WTC11 (cell line): Measurements from ENCODE around the gene RYR3. TPM values are rescaled to one million over a fixed set of nuclear protein-coding genes. Genes with fewer than 3 reads are reported as not detected.

Experiments used
- ATAC-seq: fragments of 200-7000 bp; cut with Tn5 transposase; 2 replicates; pipeline ENCODE4 v1.10.0; 2021; ENCODE audit warnings: mild to moderate bottlenecking, moderate library complexity
- CTCF ChIA-PET: fragments of 300-600 bp; sonication (Branson Sonifier 250); formaldehyde crosslinking; loops from one replicate; lab custom pipeline; 2021; ENCODE audit warnings: antibody characterized with exemption; lab: Charles Lee
- POLR2A ChIA-PET: fragments of 350-600 bp; sonication (Branson Sonifier 250); formaldehyde crosslinking; loops from one replicate; lab custom pipeline; 2021; ENCODE audit warnings: antibody characterized with exemption; lab: Charles Lee
- DNase-seq: peaks from one replicate; pipeline ENCODE4 v3.0.0; 2021; ENCODE audit warnings: low spot score
- H3K27ac Mint-ChIP-seq: 2 replicates; pipeline ENCODE4 v1.8.0; 2021; ENCODE audit warnings: mixed read lengths
- H3K27me3 Mint-ChIP-seq: 2 replicates; pipeline ENCODE4 v1.8.0; 2021; ENCODE audit warnings: low read depth, mild to moderate bottlenecking, moderate library complexity, mixed read lengths
- H3K36me3 Mint-ChIP-seq: 2 replicates; pipeline ENCODE4 v1.8.0; 2021; ENCODE audit warnings: mixed read lengths
- H3K4me1 Mint-ChIP-seq: 2 replicates; pipeline ENCODE4 v1.8.0; 2022; ENCODE audit warnings: mixed read lengths
- H3K4me3 Mint-ChIP-seq: 2 replicates; pipeline ENCODE4 v1.8.0; 2021; ENCODE audit warnings: mild to moderate bottlenecking, moderate library complexity, mixed read lengths
- H3K9me3 Mint-ChIP-seq: 2 replicates; pipeline ENCODE4 v1.8.0; 2021; ENCODE audit warnings: mixed read lengths
- AFF4 ChIP-seq: sonication (generic); formaldehyde crosslinking; IDR thresholded peaks from 2 replicates; pipeline ENCODE4 v1.8.1; 2023; ENCODE audit warnings: mild to moderate bottlenecking, missing genetic modification reagents, borderline replicate concordance
- CTCF ChIP-seq: fragments of 200-600 bp; IDR thresholded peaks from 2 replicates; pipeline ENCODE4 v1.8.0; 2022; ENCODE audit warnings: antibody characterized with exemption
- ESRRA ChIP-seq: sonication (generic); formaldehyde crosslinking; IDR thresholded peaks from 2 replicates; pipeline ENCODE4 v1.8.1; 2022; ENCODE audit warnings: mild to moderate bottlenecking, missing genetic modification reagents, borderline replicate concordance
- FOXJ3 ChIP-seq: sonication (generic); formaldehyde crosslinking; IDR thresholded peaks from 2 replicates; pipeline ENCODE4 v1.9.0; 2021; ENCODE audit warnings: missing genetic modification reagents, mild to moderate bottlenecking, borderline replicate concordance
- FOXK1 ChIP-seq: sonication (generic); formaldehyde crosslinking; IDR thresholded peaks from 2 replicates; pipeline ENCODE4 v1.8.0; 2022; ENCODE audit warnings: mild to moderate bottlenecking, moderate library complexity, missing genetic modification reagents
- NR3C1 ChIP-seq: sonication (generic); formaldehyde crosslinking; conservative IDR thresholded peaks from 2 replicates; pipeline ENCODE4 v1.8.1; 2023; ENCODE audit warnings: low read depth, mild to moderate bottlenecking, missing genetic modification reagents
- PRRX2 ChIP-seq: fragments of 250-450 bp; sonication (Bioruptor Pico); IDR thresholded peaks from 2 replicates; pipeline ENCODE4 v1.8.0; 2021; ENCODE audit warnings: mild to moderate bottlenecking
- ZNF512 ChIP-seq: sonication (generic); formaldehyde crosslinking; IDR thresholded peaks from 2 replicates; pipeline ENCODE4 v1.8.1; 2022; ENCODE audit warnings: missing genetic modification reagents, borderline replicate concordance
- total RNA-seq: library from RNA; stranded (reverse); gene quantifications from 3 replicates; pipeline ENCODE4 v1.2.3, GENCODE V29; 2021
- TF ChIP-seq, protein P1 (sequence below): fragments of 250-450 bp; sonication (Bioruptor Pico); IDR thresholded peaks from 2 replicates; pipeline ENCODE4 v2.1.2; 2022; ENCODE audit warnings: mild to moderate bottlenecking, moderate library complexity

The RYR3 gene
- total RNA-seq, 1 experiment from 2014 or later, result 1.4 TPM

- no peak for TF ChIP-seq ZNF512 (CRISPR knock-in tag)
- no peak for TF ChIP-seq FOXJ3 (CRISPR knock-in tag)
- TF ChIP-seq, all 79 proteins: peak for 0
Measured at GRCh38 chr15:33581032-33581431, 270.3 kb downstream of the RYR3 start (continued).

DNA sequence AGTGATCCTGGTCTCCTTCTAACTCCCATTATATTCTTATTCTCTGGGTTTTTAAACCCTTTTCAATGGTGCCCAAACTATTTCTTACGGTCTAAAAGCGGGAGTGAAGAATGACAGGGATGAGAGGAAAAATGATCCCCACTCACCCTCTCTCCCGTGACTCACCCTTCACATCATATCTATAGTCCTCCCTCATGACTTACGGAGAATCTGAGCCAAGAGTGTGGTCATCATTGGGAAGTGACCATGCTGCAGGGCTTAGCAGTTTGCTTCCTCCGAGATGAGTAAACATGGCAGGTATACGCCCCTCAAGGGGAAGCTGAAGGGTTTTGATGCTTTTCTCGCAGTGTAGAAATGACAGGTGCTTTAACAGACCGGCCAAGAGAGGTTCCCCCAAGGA lies 274.0 kb downstream of the RYR3 start:
- CTCF ChIA-PET, result interaction anchor here (0.8 to 1.3 kb wide), 2 partner anchors 24 to 292 kb away, joined by 3 read pairs; no protein-coding TSS in a partner anchor
- H3K9me3 Mint-ChIP-seq, result peaks cover 3% of the 10 kb centered on the region

More for the DNA sequence above, 274.0 kb downstream of the RYR3 start:
- Mint-ChIP-seq H3K27me3 (no peaks in the 10 kb centered on the region), H3K4me3 (no peak overlapping the region), H3K27ac (no peak overlapping the region), H3K36me3 (no peaks in the 10 kb centered on the region), H3K4me1 (peaks cover 60% of the 10 kb centered on the region)
- POLR2A ChIA-PET, result no interaction called here
- ATAC-seq (no peak), DNase-seq (no peak)
- TF ChIP-seq CTCF (no peak), AFF4 (CRISPR knock-in tag) (no peak), NR3C1 (CRISPR knock-in tag) (no peak), FOXK1 (CRISPR knock-in tag) (no peak), ESRRA (CRISPR knock-in tag) (no peak), PRRX2 (CRISPR knock-in tag) (no peak)
- TF ChIP-seq, protein P1, sequence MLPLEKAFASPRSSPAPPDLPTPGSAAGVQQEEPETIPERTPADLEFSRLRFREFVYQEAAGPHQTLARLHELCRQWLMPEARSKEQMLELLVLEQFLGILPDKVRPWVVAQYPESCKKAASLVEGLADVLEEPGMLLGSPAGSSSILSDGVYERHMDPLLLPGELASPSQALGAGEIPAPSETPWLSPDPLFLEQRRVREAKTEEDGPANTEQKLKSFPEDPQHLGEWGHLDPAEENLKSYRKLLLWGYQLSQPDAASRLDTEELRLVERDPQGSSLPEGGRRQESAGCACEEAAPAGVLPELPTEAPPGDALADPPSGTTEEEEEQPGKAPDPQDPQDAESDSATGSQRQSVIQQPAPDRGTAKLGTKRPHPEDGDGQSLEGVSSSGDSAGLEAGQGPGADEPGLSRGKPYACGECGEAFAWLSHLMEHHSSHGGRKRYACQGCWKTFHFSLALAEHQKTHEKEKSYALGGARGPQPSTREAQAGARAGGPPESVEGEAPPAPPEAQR (CRISPR knock-in tag), result no peak
